NCI-H1105 treated with DMSO at 0.1 percent for 48 hours (cell line): ENCODE measurements around the gene MED12L.

Experiments
- DNase-seq: peaks from one replicate; lab custom pipeline; 2025; lab: John Stamatoyannopoulos, UW

MED12L gene

DNA sequence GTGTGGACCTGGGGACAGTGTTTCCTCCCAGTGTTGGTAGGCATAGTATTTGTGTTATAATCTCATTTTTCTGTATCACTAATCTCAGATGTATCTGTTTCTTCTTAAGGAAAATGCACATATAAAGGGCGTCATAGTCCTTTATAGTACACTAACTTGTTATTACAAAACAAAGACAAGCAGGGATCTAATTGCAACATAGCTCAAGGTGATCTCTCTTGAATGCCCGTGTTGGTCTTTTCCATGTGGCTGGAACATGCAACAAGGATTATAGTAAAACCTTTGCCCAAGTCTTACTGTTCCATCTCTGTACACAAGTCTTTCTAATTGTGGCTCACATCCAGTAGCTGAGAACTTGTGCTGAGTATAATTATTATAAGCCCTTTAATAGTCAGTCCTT lies 234.7 kb downstream of the MED12L start:
- no peak for DNase-seq

- DNase-seq = no peak
These were observed 236.1 kb downstream of the MED12L start for GRCh38 chr3:151321526-151321925.

- DNase-seq = no peak
These were observed 237.0 kb downstream of the MED12L start for GRCh38 chr3:151322511-151322910.

DNA sequence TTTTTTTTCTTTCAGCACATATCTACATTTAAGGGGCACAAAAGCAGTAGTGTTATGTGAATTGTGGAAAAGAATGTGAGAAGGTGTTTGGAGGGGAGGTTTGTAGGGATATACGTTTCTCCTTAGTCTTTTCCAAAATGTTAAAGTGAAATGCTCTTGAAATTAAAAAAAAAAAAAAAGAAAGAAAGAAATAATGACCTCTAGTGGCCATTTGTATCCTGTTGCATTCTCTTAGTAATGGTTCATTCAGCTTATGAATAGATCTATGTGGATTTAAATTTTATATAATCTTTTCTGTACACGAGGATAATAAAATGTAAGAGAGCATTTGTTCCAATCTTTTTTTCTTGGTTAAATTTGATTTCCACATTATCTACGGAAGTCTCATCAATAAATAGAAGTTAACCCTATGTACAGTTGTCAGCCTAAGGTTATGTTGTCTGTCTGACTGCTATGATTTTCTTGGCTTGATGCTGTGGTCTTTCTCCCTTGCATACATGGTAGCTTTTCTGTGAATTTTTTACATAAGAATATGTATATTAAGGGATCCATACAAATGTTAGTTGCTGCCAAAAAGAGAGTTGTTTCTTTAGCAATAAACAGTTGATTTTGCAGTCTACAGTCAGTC lies 242.2 kb downstream of the MED12L start:
- peak; percentile 56 for DNase-seq

- DNase-seq = no peak
These were observed 243.0 kb downstream of the MED12L start for GRCh38 chr3:151328298-151328995.

DNA sequence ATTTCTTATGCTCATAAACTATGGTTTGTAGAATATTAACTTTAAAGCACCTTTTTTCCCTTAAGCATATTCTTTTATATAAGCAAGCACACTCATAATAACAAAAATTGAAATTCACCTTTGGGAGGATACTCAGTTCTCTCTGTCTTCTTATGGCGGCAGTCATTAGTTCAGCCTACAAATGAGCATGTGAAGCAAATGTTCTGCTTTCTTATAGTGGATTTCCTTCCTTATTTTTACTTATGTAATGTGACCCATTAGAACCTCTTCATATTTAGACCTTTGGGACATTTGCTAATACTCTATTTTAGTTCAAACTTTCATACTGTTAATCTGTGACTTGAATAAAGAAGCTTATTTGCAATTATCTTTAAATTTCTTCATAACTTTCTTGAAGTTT lies 243.9 kb downstream of the MED12L start, which contains the start of gene P2RY13:
P2RY13 (minus strand) TSS at position 187 of the 400 bp plus-strand sequence; CDS start at position 166, 21 bp downstream.
- no peak for DNase-seq

DNA sequence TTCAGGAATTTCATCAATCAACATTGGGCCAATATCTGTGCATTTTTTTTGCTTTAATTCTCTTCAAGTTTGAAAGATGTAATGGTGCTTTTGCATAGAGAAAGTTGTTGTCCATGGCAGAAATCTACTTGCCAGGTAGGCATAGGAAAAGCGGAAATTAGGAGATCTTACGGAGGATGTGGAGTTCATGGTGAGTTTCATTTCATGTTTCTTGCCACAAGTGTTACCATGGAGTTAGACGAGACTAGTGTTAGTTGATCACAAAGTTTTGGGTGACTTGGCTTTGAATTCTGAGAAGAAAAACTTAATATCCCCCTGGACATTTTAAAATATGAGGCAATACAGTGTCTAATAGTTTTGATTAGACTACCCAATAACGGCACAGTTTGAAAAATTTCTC lies 244.9 kb downstream of the MED12L start:
- DNase-seq = no peak

DNA sequence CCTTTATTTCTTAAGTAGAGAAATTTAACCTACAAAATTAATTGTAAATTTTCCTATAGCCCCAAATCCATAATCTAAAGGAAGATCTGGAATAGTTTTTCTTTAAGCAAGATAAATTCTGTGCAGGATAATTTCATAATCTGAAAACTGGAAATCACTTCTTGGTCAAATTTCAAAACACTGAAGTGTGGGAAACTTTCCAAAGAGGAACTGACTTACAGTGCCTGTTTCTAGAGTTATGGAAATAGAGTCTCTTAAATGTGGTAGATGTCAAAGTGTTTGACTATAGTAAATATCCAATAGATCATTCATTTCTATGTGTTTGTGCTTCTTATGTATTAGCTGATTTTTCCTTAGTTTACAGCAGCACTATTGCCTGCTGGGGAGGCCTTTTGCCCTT lies 245.4 kb downstream of the MED12L start:
- DNase-seq = no peak

DNA sequence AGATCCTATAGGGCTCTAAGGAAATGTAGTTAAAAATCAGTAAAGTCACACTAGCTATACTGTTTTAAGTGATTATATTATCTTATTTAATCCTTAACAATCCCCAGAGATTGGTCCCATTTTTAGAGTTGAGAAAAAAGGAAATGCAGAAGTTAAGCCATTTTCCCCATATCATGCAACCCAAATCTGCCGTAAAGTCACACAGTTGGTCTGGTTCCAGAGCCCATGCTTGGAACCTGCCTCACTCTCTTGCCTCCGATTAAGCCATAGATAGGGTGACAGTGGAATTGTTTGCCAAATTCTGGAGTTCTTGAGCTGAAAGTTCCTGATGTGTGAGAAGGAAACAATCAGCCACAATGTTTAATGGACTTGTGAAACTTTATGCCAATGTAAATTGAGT lies 246.2 kb downstream of the MED12L start:
- DNase-seq = no peak

DNA sequence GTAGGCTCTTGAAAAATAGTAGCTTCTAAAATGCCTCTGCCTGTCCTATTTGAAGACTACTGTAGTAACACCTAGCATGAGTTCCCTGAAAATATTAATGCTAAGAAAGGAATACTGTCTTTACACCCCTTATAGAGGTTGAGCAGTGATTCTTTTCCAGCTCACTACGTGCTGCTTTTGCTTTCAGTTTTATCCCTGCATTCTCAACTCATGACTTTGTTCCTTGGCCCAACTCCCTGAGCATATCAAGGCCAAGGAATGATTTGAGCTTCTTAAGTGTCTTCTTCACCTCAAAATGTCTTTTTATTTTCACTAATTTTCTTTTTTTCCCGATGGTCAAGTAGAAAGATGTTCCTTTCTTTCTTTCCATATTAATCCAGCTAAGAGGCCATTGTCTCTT lies 260.4 kb downstream of the MED12L start:
- DNase-seq = no peak

DNA sequence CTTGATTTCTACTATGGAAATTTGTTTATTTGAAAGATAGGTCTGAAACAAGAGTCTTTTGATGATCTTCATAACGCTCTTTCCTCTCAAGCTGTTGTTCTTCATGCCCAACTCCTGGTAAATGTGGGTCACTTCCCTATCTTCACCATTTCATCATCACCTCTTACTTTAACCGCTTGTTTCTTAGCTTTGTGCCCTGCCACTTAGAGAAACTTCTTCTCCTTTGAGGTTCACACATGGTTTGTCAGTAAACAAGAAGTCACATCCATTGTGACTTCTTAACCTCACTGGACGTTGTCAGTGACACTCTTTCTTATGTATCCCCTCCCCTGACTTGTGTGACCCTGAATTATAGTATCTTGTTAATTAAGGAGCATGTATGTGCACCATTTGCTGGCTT lies 260.8 kb downstream of the MED12L start:
- DNase-seq = no peak

- DNase-seq = no peak
These were observed 262.0 kb downstream of the MED12L start for GRCh38 chr3:151347432-151347831.

GRCh38 chr3:151350656-151351055 lies 265.2 kb downstream of the MED12L start:
- DNase-seq = peak; percentile 23

GRCh38 chr3:151351219-151351618 lies 265.8 kb downstream of the MED12L start:
- DNase-seq = no peak

DNA sequence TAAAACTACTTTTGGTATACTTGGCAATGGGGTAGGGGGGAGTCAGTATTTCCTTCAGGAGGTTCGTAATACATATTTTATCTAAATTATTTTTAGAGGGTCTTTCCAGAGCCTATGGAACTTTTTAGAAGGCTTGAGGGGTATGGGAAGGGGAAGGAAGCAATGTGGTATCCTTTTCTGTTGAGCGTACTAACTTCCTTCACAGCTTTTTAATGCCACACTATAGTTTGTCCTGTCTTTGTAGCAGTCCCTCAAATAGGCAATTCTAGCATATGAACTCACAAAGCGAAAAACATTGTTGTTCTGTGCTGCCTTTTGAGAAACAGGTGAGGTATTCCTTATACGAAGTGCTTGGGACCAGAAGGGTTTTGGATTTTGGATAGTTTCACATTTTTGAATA lies 266.2 kb downstream of the MED12L start:
- no peak for DNase-seq

GRCh38 chr3:151356794-151357462 lies 271.5 kb downstream of the MED12L start:
- DNase-seq = no peak

DNA sequence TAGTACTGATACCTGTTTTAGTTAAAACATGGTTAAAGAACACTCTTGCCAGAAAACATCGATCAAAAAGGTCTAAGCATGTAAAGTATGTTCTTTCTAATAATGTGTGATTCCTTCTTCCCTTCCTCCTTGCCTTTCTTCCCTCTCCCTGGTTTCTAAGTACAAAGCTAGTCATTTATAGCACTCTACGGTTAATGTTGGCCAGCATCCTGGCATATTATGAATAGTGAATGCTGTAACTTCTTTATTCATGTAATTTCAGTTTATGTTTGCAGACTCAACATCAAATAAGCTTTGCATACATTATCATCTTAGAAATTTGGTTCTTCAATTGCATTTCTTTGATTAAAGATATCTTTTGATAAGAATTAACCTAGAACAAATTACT lies 272.0 kb downstream of the MED12L start:
- no peak for DNase-seq

DNA sequence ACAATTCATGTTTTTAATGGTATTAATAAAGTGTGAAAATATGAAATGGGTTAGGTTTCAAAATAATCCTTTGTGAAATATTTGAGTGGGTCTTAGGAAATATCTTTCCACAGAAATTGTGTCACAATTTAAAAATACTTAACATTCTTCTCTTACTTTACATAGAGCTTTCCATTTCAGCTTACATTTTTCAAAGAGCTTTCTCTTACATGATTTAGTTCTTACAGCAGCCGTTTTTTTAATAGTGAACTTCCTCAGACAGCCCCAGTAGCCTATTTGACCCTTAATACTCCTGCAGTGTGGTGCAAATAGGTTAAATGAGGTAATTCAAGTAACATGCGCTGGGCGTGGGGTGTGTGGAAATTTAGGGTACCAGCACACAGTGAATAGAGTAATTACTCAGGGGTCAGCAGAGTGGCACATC lies 277.3 kb downstream of the MED12L start:
- no peak for DNase-seq

GRCh38 chr3:151366993-151367392 lies 281.5 kb downstream of the MED12L start:
- no peak for DNase-seq

GRCh38 chr3:151367448-151367847 lies 282.0 kb downstream of the MED12L start:
- no peak for DNase-seq

GRCh38 chr3:151371526-151371925 lies 286.1 kb downstream of the MED12L start:
- DNase-seq = no peak

DNA sequence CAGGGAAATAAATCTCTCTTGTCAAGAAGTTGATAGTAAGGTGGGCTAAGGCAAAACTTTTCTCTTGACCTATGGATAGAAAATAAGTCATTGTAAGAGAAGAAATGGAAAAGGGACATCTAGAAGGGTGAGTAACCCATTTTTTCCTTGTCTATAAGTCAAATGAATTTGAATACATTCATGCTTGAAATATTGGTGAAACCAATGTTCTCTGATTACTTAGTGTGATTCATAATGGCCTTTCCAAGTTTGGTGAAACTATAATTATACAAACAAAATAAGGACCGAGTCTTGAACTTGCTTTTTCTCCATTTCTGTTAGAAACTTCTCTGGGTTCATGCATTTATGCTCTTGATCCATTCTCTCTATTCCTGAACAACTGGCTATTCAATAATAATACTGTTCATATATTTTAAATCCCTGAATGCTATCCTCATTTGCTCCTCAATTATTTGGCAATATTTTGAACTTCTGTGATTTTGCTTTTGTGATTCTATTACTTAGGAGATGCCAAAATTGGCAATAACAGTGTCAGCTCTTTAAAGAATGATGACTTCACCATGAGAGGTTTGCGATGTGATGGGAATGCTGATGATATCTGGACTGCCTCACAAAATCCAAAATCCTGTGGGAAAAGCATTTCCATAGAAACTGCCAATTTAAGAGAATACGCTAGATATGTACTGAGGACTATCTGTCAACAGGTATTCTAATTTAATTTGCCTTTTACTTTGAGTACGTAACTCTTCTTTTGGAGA lies 286.8 kb downstream of the MED12L start:
- no peak for DNase-seq
